Caco-2 (cell line): ENCODE results near the gene A4GALT. TPM values are rescaled to one million over a fixed set of nuclear protein-coding genes. Genes with fewer than 3 reads are reported as not detected.

Source experiments
- BruUV-seq: library from RNA; stranded (reverse); fragments of 400-500 nt; replicated peaks from 2 replicates; lab custom pipeline; 2021; lab: Mats Ljungman, UMichigan
- CTCF ChIA-PET: fragments of 300-600 bp; sonication (Branson Sonifier 250); formaldehyde crosslinking; loops from one replicate; lab custom pipeline; 2022; ENCODE audit warnings: antibody characterized with exemption; lab: Charles Lee
- POLR2A ChIA-PET: fragments of 300-600 bp; sonication (Branson Sonifier 250); formaldehyde crosslinking; loops from one replicate; lab custom pipeline; 2022; ENCODE audit warnings: antibody characterized with exemption; lab: Charles Lee
- DNase-seq, 2 experiments: peaks; one replicate each; pipeline versions ENCODE4 v3.0.0 to v3.0.0-alpha.2; 2020 to 2022
- H3K27me3 ChIP-seq: replicated peaks from 2 replicates; pipeline ENCODE4 v1.6.0; 2011; ENCODE audit warnings: low read length; ENCODE audit not compliant: control insufficient read depth, insufficient read depth
- H3K36me3 ChIP-seq: 2 replicates; pipeline ENCODE4 v1.5.1; 2011; ENCODE audit warnings: low read length; ENCODE audit not compliant: control insufficient read depth, insufficient read depth
- H3K4me1 ChIP-seq: fragments of 250-450 bp; sonication (Bioruptor Pico); 2 replicates; pipeline ENCODE4 v1.5.1; 2020; ENCODE audit warnings: mild to moderate bottlenecking
- H3K4me3 ChIP-seq: 2 replicates; pipeline ENCODE4 v1.5.1; 2011; ENCODE audit warnings: low read depth, mild to moderate bottlenecking, control low read depth, low read length
- H3K9me3 ChIP-seq: fragments of 250-450 bp; sonication (Bioruptor Pico); 2 replicates; pipeline ENCODE4 v1.5.1; 2020; ENCODE audit warnings: mild to moderate bottlenecking, moderate library complexity
- H3K27ac Mint-ChIP-seq: one replicate; pipeline ENCODE4 v1.8.0; 2022; ENCODE audit warnings: mixed read lengths; ENCODE audit not compliant: unreplicated experiment
- H3K27me3 Mint-ChIP-seq: one replicate; pipeline ENCODE4 v1.8.0; 2022; ENCODE audit warnings: mixed read lengths; ENCODE audit not compliant: insufficient read depth, unreplicated experiment
- H3K36me3 Mint-ChIP-seq: one replicate; pipeline ENCODE4 v1.8.0; 2022; ENCODE audit warnings: mild to moderate bottlenecking, mixed read lengths; ENCODE audit not compliant: insufficient read depth, unreplicated experiment
- H3K4me1 Mint-ChIP-seq: one replicate; pipeline ENCODE4 v1.8.0; 2022; ENCODE audit warnings: low read depth, mixed read lengths; ENCODE audit not compliant: unreplicated experiment
- H3K4me3 Mint-ChIP-seq: one replicate; pipeline ENCODE4 v1.8.0; 2022; ENCODE audit warnings: mild to moderate bottlenecking, moderate library complexity, mixed read lengths; ENCODE audit not compliant: unreplicated experiment
- H3K9me3 Mint-ChIP-seq: one replicate; pipeline ENCODE4 v1.8.0; 2022; ENCODE audit warnings: mixed read lengths; ENCODE audit not compliant: unreplicated experiment
- intact Hi-C: fragments of 100-400 bp; cut with micrococcal nuclease; formaldehyde crosslinking; loops from one replicate; pipeline ENCODE4 v1.10.0; 2022; ENCODE audit not compliant: unreplicated experiment
- total RNA-seq: library from RNA; stranded (reverse); gene quantifications from 2 replicates; pipeline ENCODE4 v1.2.3, GENCODE V29; 2022
- TF ChIP-seq, protein P1 (sequence below), 2 experiments: fragments of 200-600 bp in 1 of 2; IDR thresholded peaks; 1 replicate in 1 of 2; 2 replicates in 1 of 2; pipeline versions ENCODE4 v1.5.1 to v1.8.0; 2011 to 2022; ENCODE audit warnings: antibody characterized with exemption in 1 of 2, control low read depth in 1 of 2, inconsistent platforms in 1 of 2, low read depth in 1 of 2, low read length in 1 of 2, mild to moderate bottlenecking in 1 of 2, moderate library complexity in 1 of 2; ENCODE audit not compliant: insufficient read depth in 1 of 2, severe bottlenecking in 1 of 2, unreplicated experiment in 1 of 2

Gene A4GALT
- total RNA-seq, 1 experiment from 2014 or later = 16.2 TPM

DNA sequence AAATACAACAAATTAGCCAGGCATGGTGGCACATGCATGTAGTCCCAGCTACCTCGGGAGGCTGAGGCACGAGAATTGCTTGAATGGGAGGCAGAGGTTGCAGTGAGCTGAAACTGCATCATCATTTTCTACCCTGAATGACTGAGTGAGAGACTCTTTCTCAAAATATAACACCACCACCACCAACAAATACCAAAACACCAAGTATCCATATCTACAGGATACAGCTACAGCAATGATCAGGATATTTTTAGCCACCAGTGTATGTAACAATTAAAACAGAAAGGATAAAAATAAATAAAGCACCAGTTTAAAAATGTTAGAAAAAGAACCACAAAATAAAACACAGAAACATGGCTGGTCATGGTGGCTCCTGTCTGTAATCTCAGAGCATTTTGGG lies 13.2 kb downstream of the A4GALT start:
- TF ChIP-seq, protein P1, sequence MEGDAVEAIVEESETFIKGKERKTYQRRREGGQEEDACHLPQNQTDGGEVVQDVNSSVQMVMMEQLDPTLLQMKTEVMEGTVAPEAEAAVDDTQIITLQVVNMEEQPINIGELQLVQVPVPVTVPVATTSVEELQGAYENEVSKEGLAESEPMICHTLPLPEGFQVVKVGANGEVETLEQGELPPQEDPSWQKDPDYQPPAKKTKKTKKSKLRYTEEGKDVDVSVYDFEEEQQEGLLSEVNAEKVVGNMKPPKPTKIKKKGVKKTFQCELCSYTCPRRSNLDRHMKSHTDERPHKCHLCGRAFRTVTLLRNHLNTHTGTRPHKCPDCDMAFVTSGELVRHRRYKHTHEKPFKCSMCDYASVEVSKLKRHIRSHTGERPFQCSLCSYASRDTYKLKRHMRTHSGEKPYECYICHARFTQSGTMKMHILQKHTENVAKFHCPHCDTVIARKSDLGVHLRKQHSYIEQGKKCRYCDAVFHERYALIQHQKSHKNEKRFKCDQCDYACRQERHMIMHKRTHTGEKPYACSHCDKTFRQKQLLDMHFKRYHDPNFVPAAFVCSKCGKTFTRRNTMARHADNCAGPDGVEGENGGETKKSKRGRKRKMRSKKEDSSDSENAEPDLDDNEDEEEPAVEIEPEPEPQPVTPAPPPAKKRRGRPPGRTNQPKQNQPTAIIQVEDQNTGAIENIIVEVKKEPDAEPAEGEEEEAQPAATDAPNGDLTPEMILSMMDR (IDR thresholded peaks at IDR 0.05; ENCODE audit: insufficient read depth in 1 of 2, low read depth in 1 of 2, low read length in 1 of 2, severe bottlenecking in 1 of 2, unreplicated experiment in 1 of 2) = no peak
- intact Hi-C loops = no loop called here
- H3K27me3 Mint-ChIP-seq = no peaks in the 10 kb centered on the region
- H3K9me3 Mint-ChIP-seq = peaks cover 10% of the 10 kb centered on the region
- no peak overlapping the region for H3K4me3 Mint-ChIP-seq
- no peaks in the 10 kb centered on the region for H3K4me1 Mint-ChIP-seq
- no peaks in the 10 kb centered on the region for H3K4me1 ChIP-seq
- H3K27me3 ChIP-seq = no peaks in the 10 kb centered on the region
- no peaks in the 10 kb centered on the region for H3K36me3 ChIP-seq
- DNase-seq = no peak
- H3K4me3 ChIP-seq = no peak overlapping the region
- peaks cover 8% of the 10 kb centered on the region; the same call in 1 of the 2 replicates for H3K9me3 ChIP-seq
- CTCF ChIA-PET = no interaction called here
- H3K36me3 Mint-ChIP-seq = peaks cover 6% of the 10 kb centered on the region
- POLR2A ChIA-PET = no interaction called here
- BruUV-seq = no TSS peak
- no peak overlapping the region for H3K27ac Mint-ChIP-seq

DNA sequence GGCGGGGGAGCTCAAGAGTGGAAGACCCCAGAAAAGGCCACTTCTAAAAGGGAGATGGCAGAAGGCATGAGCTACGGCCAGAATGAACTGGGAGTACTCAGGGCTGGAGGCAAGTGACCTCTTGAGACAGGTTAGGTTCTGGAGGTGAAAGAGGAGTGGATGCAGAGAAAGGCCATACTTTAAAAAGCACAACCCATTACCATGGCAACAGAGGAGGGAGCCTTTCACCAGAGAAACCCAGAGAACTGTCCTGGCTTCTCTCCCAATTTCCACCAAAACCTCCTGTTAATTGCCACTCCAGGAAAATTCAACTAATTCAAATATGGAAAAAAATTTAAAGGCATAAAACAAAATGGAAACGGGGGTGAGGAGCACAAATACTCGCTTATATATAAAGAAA lies 15.8 kb downstream of the A4GALT start:
- Histone ChIP-seq H3K9me3 (peaks cover 2% of the 10 kb centered on the region; the same call in 1 of the 2 replicates), H3K27me3 (no peaks in the 10 kb centered on the region), H3K4me3 (no peak overlapping the region), H3K36me3 (no peaks in the 10 kb centered on the region), H3K4me1 (no peaks in the 10 kb centered on the region)
- no peaks in the 10 kb centered on the region for H3K27me3 Mint-ChIP-seq
- H3K4me3 Mint-ChIP-seq = no peak overlapping the region
- no peaks in the 10 kb centered on the region for H3K4me1 Mint-ChIP-seq
- ChIA-PET CTCF (no interaction called here), POLR2A (no interaction called here)
- no peak for DNase-seq
- H3K27ac Mint-ChIP-seq = no peak overlapping the region
- BruUV-seq = no TSS peak
- H3K9me3 Mint-ChIP-seq = peaks cover 10% of the 10 kb centered on the region
- intact Hi-C loops = no loop called here
- TF ChIP-seq, protein P1 (IDR thresholded peaks at IDR 0.05; ENCODE audit: insufficient read depth in 1 of 2, low read depth in 1 of 2, low read length in 1 of 2, severe bottlenecking in 1 of 2, unreplicated experiment in 1 of 2) = no peak
- no peaks in the 10 kb centered on the region for H3K36me3 Mint-ChIP-seq

DNA sequence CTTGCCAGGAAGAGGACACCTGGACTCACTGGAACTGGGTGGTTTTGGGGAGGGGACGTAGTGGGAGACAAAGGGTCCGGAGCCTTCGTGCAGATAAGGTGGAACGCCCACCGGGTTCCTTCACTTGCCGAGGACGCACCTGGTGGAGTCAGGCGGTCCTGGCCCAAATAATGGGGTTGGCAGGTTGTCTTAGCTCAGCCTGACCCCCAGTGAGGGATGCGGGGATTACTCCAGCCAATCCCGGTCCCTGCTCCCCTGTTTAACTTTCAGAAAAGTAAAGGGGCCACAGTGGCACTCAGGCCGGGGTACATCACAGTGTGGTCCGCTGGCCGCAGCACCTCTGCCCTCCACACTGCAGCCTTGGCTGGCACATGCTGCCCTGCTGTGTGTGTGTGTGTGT lies 18.0 kb downstream of the A4GALT start:
- Mint-ChIP-seq H3K27me3 (no peaks in the 10 kb centered on the region), H3K36me3 (no peaks in the 10 kb centered on the region), H3K27ac (no peak overlapping the region), H3K4me3 (no peak overlapping the region), H3K4me1 (peaks cover 6% of the 10 kb centered on the region), H3K9me3 (no peaks in the 10 kb centered on the region)
- ChIA-PET POLR2A (no interaction called here), CTCF (no interaction called here)
- Histone ChIP-seq H3K36me3 (no peaks in the 10 kb centered on the region), H3K27me3 (no peaks in the 10 kb centered on the region), H3K4me1 (peaks cover 12% of the 10 kb centered on the region), H3K4me3 (no peak overlapping the region), H3K9me3 (no peaks in the 10 kb centered on the region)
- TF ChIP-seq, protein P1 (IDR thresholded peaks at IDR 0.05; ENCODE audit: insufficient read depth in 1 of 2, low read depth in 1 of 2, low read length in 1 of 2, severe bottlenecking in 1 of 2, unreplicated experiment in 1 of 2) = no peak
- intact Hi-C loops = no loop called here
- DNase-seq = no peak
- no TSS peak for BruUV-seq
